ENCODE data around the gene TBC1D14.

DNA sequence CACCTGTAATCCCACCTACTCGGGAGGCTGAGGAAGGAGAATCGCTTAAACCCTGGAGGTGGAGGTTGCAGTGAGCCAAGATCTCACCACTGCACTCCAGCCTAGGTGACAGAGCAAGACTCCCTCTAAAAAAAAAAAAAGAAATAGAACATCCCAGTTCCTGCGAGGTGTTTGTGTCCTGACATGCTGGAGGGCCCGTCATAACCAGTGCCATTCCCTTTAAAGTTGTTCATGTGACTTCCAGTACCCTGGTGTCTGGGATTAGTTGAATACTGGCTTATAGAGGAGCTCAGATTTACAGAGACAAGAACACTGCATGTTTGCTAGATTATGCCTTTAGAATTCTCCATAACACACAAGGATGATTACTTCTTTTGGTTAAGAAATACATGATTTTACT lies 95.9 kb downstream of the TBC1D14 start:
- TF ChIP-seq CTCF (IDR thresholded peaks at IDR 0.05) (no peak), ZFX (IDR thresholded peaks at IDR 0.05; ENCODE audit: borderline replicate concordance) (no peak)
